Measurements from ENCODE around the gene MIB1. TPM values are rescaled to one million over a fixed set of nuclear protein-coding genes. Genes with fewer than 3 reads are reported as not detected.
A peak's percentile ranks its signal among the peaks of the same experiment; 100 is the strongest.
"Not testable (repeated sequence)": the region's sequence is repeated elsewhere in the genome, so short reads cannot be mapped to it uniquely, and the experiment has no call there.

The MIB1 gene
- total RNA-seq, 2 experiments from 2014 or later: 34.6 to 37.4 TPM

DNA sequence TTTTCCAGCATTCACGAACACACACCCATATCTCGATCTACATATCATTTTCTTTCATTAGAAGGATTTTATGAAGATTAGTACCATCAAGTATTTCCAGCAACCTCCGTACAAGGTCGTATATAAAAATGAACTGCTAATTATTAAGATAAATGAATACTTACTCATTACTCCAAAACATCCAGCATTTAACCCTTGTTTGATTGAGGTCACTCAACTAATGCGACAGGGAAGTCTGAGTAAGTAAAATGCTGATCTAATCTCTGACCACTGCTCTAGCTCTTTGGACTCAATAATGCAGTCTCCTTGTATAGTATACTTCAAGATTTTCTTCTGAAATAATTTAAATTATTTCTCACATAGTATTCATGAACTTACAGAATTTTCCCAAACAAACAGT, 38.0 kb upstream of the MIB1 start:
- ChIA-PET POLR2A (interaction anchor here (0.7 to 1.2 kb wide), 2 partner anchors 9 to 90 kb away, joined by 3 to 4 read pairs; partner anchors contain the start of gene SNRPD1), CTCF (interaction anchor here (1.0 kb wide), 1 partner anchor 22 kb away, joined by 3 read pairs; no protein-coding TSS in a partner anchor)
- peaks cover 32% of the 10 kb centered on the region for H3K36me3 Mint-ChIP-seq (ENCODE audit: low read depth)
- H3K4me3 Mint-ChIP-seq: peak overlapping the region; percentile 94
- H3K27ac Mint-ChIP-seq: peak overlapping the region; percentile 6
- DNase-seq (no peak), ATAC-seq (no peak)
- no peak for TF ChIP-seq CTCF (IDR thresholded peaks at IDR 0.05)
- H3K27me3 Mint-ChIP-seq: no peaks in the 10 kb centered on the region
- peaks cover 25% of the 10 kb centered on the region for H3K4me1 Mint-ChIP-seq (ENCODE audit: low read depth)
- intact Hi-C loops (cut with micrococcal nuclease): loop anchor here (10.0 kb wide), 1 partner anchor 88 kb away; the partner anchor contains the start of gene SNRPD1
- H3K9me3 Mint-ChIP-seq: no peaks in the 10 kb centered on the region

DNA sequence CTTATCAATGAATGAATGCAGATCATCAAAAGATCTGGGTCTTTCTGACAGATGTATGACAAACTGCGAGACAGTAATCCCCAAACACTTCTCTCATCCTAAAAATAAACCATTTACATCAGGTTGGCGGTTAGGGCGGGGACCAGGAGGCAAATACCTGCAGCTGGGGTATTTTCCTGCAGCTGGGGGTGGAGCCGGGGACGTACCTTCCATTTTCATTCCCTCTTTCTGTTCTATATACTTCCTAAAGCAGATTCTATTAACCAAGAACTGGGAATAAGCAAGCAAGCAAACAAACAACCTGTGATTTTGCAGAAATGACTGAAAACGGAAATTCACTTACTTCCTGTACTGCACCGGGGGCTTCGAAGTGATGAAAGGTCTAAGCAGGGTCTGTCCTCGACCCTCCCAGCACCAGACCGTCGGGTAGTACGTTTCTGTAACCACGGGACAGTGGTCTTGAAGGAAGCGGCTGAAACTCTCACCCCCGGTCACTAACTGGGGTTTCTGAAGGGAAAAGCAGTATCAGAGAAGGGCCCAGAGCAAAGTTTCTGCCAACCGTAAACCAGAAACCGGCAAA, 37.3 kb upstream of the MIB1 start:
- ChIA-PET POLR2A (interaction anchor here (0.5 to 1.4 kb wide), 6 partner anchors 9 to 1910 kb away, joined by 3 to 8 read pairs (median 4); partner anchors contain the start of genes ESCO1 and SNRPD1), CTCF (interaction anchor here (1.0 kb wide), 2 partner anchors 22 to 24 kb away, joined by 3 read pairs; no protein-coding TSS in a partner anchor)
- Mint-ChIP-seq H3K36me3 (ENCODE audit: low read depth) (peaks cover 31% of the 10 kb centered on the region), H3K9me3 (no peaks in the 10 kb centered on the region), H3K4me1 (ENCODE audit: low read depth) (peaks cover 25% of the 10 kb centered on the region), H3K4me3 (peak overlapping the region; percentile 94), H3K27me3 (no peaks in the 10 kb centered on the region), H3K27ac (peak overlapping the region; percentile 92)
- TF ChIP-seq CTCF (IDR thresholded peaks at IDR 0.05): no peak
- DNase-seq: peak; percentile 53
- intact Hi-C loops (cut with micrococcal nuclease): loop anchor here (10.0 kb wide), 1 partner anchor 89 kb away; the partner anchor contains the start of gene SNRPD1
- peak; percentile 3 for ATAC-seq

GRCh38 chr18:21704603-21705364, 35.8 kb upstream of the MIB1 start, which contains the start of gene ABHD3:
TSS of gene ABHD3 (minus strand) at chr18:21704774. CDS start at chr18:21704665, 109 bp downstream.
- peak within 1 kb of the TSS; percentile 92 for H3K27ac Mint-ChIP-seq
- DNase-seq: peak; percentile 94
- peak; percentile 22 for TF ChIP-seq CTCF (IDR thresholded peaks at IDR 0.05)
- POLR2A ChIA-PET: interaction anchor here (0.6 to 1.5 kb wide), 8 partner anchors 18 to 137 kb away, joined by 3 to 11 read pairs (median 6); partner anchors contain the start of genes ESCO1, MIB1 and SNRPD1
- peaks cover 21% of the 10 kb centered on the region for H3K36me3 Mint-ChIP-seq (ENCODE audit: low read depth)
- intact Hi-C loops (cut with micrococcal nuclease): loop anchor here (5.0 to 10.0 kb wide), 2 partner anchors 38 to 90 kb away; partner anchors contain the start of genes MIB1 and SNRPD1
- H3K4me1 Mint-ChIP-seq (ENCODE audit: low read depth): peaks cover 31% of the 10 kb centered on the region
- ATAC-seq: peak; percentile 95
- peak within 1 kb of the TSS; percentile 94 for H3K4me3 Mint-ChIP-seq
- CTCF ChIA-PET: no interaction called here
- H3K27me3 Mint-ChIP-seq: no peaks in the 10 kb centered on the region
- H3K9me3 Mint-ChIP-seq: no peaks in the 10 kb centered on the region

DNA sequence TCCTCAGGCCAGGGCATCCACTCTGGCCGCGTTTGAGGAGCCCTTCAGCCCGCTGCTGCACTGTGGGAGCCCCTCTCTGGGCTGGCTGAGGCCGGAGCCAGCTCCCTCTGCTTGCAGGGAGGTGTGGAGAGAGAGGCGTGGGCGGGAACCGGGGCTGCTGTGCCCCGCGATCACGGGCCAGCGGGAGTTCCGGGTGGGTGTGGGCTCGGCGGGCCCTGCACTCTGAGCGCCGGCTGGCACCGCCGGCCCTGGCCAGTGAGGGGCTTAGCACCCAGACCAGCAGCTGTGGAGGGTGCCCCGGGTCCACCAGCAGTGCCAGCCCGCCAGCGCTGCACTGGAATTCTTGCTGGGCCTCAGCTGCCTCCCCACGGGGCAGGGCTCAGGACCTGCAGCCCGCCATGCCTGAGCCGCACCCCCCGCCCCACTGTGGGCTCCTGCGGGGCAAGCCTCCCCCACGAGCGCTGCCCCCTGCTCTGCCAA, 34.2 kb upstream of the MIB1 start:
- ChIA-PET CTCF (interaction anchor here (0.9 kb wide), 1 partner anchor 25 kb away, joined by 3 read pairs; no protein-coding TSS in a partner anchor), POLR2A (no interaction called here)
- TF ChIP-seq CTCF (IDR thresholded peaks at IDR 0.05): no peak
- H3K27me3 Mint-ChIP-seq: no peaks in the 10 kb centered on the region
- peaks cover 31% of the 10 kb centered on the region for H3K4me1 Mint-ChIP-seq (ENCODE audit: low read depth)
- no peak for ATAC-seq
- no peak overlapping the region for H3K4me3 Mint-ChIP-seq
- peaks cover 15% of the 10 kb centered on the region for H3K36me3 Mint-ChIP-seq (ENCODE audit: low read depth)
- no peak for DNase-seq
- no peak overlapping the region for H3K27ac Mint-ChIP-seq
- intact Hi-C loops (cut with micrococcal nuclease): loop anchor here (5.0 to 10.0 kb wide), 2 partner anchors 36 to 92 kb away; partner anchors contain the start of genes MIB1 and SNRPD1
- no peaks in the 10 kb centered on the region for H3K9me3 Mint-ChIP-seq

GRCh38 chr18:21707130-21707529, 33.5 kb upstream of the MIB1 start:
- Mint-ChIP-seq H3K36me3 (ENCODE audit: low read depth) (peaks cover 10% of the 10 kb centered on the region), H3K4me1 (ENCODE audit: low read depth) (peaks cover 31% of the 10 kb centered on the region)
- CTCF ChIA-PET: interaction anchor here (0.9 kb wide), 1 partner anchor 25 kb away, joined by 3 read pairs; no protein-coding TSS in a partner anchor
- not testable (repeated sequence) for H3K27ac Mint-ChIP-seq, H3K9me3 Mint-ChIP-seq, DNase-seq, H3K27me3 Mint-ChIP-seq, ATAC-seq, H3K4me3 Mint-ChIP-seq
- intact Hi-C loops (cut with micrococcal nuclease): loop anchor here (5.0 to 10.0 kb wide), 2 partner anchors 35 to 92 kb away; partner anchors contain the start of genes MIB1 and SNRPD1
- POLR2A ChIA-PET: interaction anchor here (0.9 kb wide), 1 partner anchor 85 kb away, joined by 3 read pairs; no protein-coding TSS in a partner anchor

Measured in activated CD8-positive, alpha-beta T cell treated with anti-CD3 and anti-CD28 coated beads for 36 hours (primary cell).